ENCODE data around the gene BCAR3.
A peak's percentile ranks its signal among the peaks of the same experiment; 100 is the strongest.

Gene BCAR3

GRCh38 chr1:93574991-93575390 lies 106.6 kb downstream of the BCAR3 start:
- H3K4me3 ChIP-seq (ENCODE audit: low read depth, low read length) = no peak overlapping the region
- TF ChIP-seq, protein P1, sequence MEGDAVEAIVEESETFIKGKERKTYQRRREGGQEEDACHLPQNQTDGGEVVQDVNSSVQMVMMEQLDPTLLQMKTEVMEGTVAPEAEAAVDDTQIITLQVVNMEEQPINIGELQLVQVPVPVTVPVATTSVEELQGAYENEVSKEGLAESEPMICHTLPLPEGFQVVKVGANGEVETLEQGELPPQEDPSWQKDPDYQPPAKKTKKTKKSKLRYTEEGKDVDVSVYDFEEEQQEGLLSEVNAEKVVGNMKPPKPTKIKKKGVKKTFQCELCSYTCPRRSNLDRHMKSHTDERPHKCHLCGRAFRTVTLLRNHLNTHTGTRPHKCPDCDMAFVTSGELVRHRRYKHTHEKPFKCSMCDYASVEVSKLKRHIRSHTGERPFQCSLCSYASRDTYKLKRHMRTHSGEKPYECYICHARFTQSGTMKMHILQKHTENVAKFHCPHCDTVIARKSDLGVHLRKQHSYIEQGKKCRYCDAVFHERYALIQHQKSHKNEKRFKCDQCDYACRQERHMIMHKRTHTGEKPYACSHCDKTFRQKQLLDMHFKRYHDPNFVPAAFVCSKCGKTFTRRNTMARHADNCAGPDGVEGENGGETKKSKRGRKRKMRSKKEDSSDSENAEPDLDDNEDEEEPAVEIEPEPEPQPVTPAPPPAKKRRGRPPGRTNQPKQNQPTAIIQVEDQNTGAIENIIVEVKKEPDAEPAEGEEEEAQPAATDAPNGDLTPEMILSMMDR (IDR thresholded peaks at IDR 0.05; ENCODE audit: low read depth, low read length) = no peak
- in situ Hi-C loops (cut with HindIII; ENCODE audit: low sequenced_read_pairs) = no loop called here
- DNase-seq (ENCODE audit: low read depth, low spot score) = no peak

GRCh38 chr1:93574511-93574910 lies 107.1 kb downstream of the BCAR3 start:
- in situ Hi-C loops (cut with HindIII; ENCODE audit: low sequenced_read_pairs) = no loop called here
- TF ChIP-seq, protein P1 (IDR thresholded peaks at IDR 0.05; ENCODE audit: low read depth, low read length) = no peak
- no peak overlapping the region for H3K4me3 ChIP-seq (ENCODE audit: low read depth, low read length)
- no peak for DNase-seq (ENCODE audit: low read depth, low spot score)

DNA sequence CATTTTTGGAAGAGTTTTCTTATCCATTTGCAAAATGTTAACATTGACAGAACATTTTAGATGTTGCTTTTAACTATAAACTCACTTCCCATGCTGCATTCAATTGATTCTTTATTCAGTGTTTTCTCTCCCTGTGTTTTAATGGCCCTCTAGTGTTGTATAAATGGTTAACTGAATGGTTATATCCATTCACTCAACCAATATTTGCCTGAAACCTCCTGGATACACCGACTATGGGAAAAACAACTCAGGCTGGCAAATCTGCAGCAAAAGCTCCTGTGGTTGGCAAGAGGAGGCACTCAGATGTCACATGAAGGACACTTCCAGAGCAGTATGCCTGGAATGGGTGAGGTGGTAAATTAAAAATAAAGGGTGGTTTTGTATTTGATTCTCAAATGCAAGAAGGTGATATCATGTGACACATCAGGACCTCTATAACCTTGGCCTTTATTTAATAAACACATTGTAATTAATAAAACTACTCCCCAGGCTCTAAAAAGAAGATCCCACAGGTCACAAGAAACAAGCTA lies 107.6 kb downstream of the BCAR3 start:
- TF ChIP-seq, protein P1 (IDR thresholded peaks at IDR 0.05; ENCODE audit: low read depth, low read length) = no peak
- in situ Hi-C loops (cut with HindIII; ENCODE audit: low sequenced_read_pairs) = no loop called here
- no peak for DNase-seq (ENCODE audit: low read depth, low spot score)
- H3K4me3 ChIP-seq (ENCODE audit: low read depth, low read length) = no peak overlapping the region

DNA sequence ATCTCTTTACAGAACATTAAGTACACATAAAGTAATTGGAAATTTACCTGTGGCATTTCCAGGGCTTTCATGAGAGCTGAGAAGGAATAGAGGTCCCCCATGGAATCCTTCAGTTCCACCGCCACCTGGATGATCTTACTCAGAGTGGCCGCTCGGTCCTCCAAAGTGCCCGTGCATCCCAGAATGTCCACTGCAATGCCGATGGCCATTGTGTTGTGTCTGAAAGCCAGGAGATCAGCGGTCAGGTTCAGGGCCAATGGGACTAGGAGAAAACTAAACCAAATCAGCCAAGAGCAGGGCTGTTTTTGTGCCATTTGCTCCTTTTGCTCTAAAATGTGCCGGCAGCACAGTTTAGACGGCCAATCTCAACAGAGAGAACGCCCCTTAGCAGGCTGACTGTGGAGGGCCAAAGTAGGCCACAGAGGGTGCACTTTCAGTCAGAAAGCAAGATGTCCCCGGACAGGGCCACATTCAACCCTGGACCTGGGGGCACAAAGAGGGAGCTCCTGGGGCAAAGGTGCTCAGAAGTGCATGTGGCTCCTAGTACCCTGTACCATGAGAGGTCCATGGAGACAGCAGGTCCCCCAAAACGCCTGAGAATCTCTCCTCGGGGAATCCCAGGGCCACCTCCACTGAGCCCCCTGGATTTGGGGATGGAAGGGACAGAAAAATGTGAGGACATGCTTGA lies 109.9 kb downstream of the BCAR3 start:
- no peak overlapping the region for H3K4me3 ChIP-seq (ENCODE audit: low read depth, low read length)
- no peak for DNase-seq (ENCODE audit: low read depth, low spot score)
- in situ Hi-C loops (cut with HindIII; ENCODE audit: low sequenced_read_pairs) = no loop called here
- TF ChIP-seq, protein P1 (IDR thresholded peaks at IDR 0.05; ENCODE audit: low read depth, low read length) = no peak

DNA sequence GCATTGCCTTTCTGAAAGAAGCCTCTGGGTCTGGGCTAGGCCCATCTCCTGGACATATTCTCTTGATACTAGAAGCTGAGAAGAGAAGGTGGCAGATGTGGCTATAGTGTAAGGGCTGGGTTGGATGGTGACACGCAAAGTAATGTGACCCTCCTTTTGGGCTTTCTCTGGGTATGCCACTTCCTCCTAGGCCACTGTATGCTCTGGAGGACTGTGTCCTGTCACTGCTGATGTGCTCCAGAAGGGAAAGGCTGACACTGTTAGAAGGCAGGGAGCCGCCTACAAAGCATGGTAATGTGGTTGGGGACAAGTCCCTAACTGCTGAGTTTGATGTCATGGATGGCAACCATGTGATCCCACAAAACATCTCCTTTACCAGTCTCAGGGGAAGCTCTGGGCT lies 112.1 kb downstream of the BCAR3 start:
- no peak for DNase-seq (ENCODE audit: low read depth, low spot score)
- TF ChIP-seq, protein P1 (IDR thresholded peaks at IDR 0.05; ENCODE audit: low read depth, low read length) = no peak
- in situ Hi-C loops (cut with HindIII; ENCODE audit: low sequenced_read_pairs) = no loop called here

DNA sequence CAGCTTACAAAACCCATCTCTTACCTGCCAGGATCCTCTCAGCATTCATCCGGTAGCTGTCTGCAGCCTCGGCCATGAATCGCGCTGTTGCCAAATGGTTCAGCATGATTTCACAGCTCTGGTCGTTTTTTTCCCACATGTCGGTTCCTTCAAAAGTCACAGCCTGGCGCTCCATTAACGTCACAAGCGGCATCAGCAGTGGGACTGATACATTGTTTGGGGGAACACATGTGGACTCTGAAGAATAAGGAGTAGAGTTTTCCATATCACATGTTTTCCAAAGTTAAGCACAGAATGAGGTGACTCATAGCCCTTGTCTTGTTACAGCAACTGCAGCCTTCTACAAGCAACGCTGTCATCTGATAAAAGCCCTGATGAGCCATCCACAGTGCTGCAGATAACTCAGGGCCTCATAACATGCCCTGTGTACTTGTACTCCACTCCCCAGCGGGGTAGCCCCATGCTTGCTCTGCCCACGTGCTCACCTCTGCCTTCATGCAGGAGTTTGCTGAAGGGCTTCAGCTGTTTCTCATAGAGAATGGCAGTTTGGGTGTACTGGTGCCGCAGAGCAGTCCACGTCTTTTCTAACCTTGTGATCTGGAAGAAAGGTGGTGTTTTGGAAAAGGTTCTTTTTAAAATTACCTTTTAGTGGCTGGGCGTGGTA lies 114.2 kb downstream of the BCAR3 start:
- in situ Hi-C loops (cut with HindIII; ENCODE audit: low sequenced_read_pairs) = no loop called here
- TF ChIP-seq, protein P1 (IDR thresholded peaks at IDR 0.05; ENCODE audit: low read depth, low read length) = no peak
- peak; percentile 79 for DNase-seq (ENCODE audit: low read depth, low spot score)
- H3K4me3 ChIP-seq (ENCODE audit: low read depth, low read length) = no peak overlapping the region

More for the DNA sequence above, 112.1 kb downstream of the BCAR3 start:
- H3K4me3 ChIP-seq (ENCODE audit: low read depth, low read length) = no peak overlapping the region
